Mesothelial cell of epicardium (in vitro differentiated cells): ENCODE results near the gene UNC45A. TPM values are rescaled to one million over a fixed set of nuclear protein-coding genes. Genes with fewer than 3 reads are reported as not detected.

Experiments used
- DNase-seq, 2 experiments: peaks; one replicate each; pipeline ENCODE4 v3.0.0; 2021; ENCODE audit warnings: low spot score in 2 of 2; ENCODE audit not compliant: unreplicated experiment in 2 of 2
- H3K27ac Mint-ChIP-seq: 2 replicates; pipeline ENCODE4 v1.8.0; 2021; ENCODE audit warnings: mixed read lengths
- H3K27me3 Mint-ChIP-seq: 2 replicates; pipeline ENCODE4 v1.8.0; 2021; ENCODE audit warnings: low read depth, mixed read lengths
- H3K36me3 Mint-ChIP-seq: 2 replicates; pipeline ENCODE4 v1.8.0; 2021; ENCODE audit warnings: mixed read lengths
- H3K4me1 Mint-ChIP-seq: 2 replicates; pipeline ENCODE4 v1.8.0; 2021; ENCODE audit warnings: mixed read lengths
- H3K4me3 Mint-ChIP-seq: 2 replicates; pipeline ENCODE4 v1.8.0; 2021; ENCODE audit warnings: mild to moderate bottlenecking, moderate library complexity, mixed read lengths
- H3K9me3 Mint-ChIP-seq: 2 replicates; pipeline ENCODE4 v1.8.0; 2021; ENCODE audit warnings: mixed read lengths
- total RNA-seq: library from RNA; stranded (reverse); gene quantifications from 3 replicates; pipeline ENCODE4 v1.2.1, GENCODE V29; 2021
- TF ChIP-seq, protein P1 (sequence below): fragments of 200-600 bp; sonication (generic); IDR thresholded peaks from one replicate; pipeline ENCODE4 v1.5.0; 2021; ENCODE audit warnings: antibody characterized with exemption; ENCODE audit not compliant: unreplicated experiment

The UNC45A gene
- total RNA-seq, 1 donor from 2014 or later = 79.7 TPM

DNA sequence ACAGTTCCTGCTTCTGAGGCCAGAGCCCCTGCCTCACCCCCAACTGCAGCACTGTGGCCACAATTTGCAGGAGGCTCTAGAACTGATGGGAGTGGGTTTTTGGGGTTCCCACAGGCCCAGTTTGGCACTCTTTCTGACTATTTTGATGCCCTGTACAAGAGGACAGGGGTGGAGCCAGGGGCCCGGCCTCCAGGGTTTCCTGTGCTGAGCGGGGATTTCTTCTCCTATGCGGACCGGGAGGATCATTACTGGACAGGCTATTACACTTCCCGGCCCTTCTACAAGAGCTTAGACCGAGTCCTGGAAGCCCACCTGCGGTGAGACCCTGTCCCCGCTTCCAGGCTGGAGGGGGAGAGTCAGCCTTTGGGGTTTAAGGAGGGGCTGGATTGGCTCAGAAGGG lies 25.1 kb upstream of the UNC45A start:
- H3K27ac Mint-ChIP-seq = no peak overlapping the region
- TF ChIP-seq, protein P1, sequence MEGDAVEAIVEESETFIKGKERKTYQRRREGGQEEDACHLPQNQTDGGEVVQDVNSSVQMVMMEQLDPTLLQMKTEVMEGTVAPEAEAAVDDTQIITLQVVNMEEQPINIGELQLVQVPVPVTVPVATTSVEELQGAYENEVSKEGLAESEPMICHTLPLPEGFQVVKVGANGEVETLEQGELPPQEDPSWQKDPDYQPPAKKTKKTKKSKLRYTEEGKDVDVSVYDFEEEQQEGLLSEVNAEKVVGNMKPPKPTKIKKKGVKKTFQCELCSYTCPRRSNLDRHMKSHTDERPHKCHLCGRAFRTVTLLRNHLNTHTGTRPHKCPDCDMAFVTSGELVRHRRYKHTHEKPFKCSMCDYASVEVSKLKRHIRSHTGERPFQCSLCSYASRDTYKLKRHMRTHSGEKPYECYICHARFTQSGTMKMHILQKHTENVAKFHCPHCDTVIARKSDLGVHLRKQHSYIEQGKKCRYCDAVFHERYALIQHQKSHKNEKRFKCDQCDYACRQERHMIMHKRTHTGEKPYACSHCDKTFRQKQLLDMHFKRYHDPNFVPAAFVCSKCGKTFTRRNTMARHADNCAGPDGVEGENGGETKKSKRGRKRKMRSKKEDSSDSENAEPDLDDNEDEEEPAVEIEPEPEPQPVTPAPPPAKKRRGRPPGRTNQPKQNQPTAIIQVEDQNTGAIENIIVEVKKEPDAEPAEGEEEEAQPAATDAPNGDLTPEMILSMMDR = no peak
- H3K36me3 Mint-ChIP-seq = peaks cover 21% of the 10 kb centered on the region
- no peaks in the 10 kb centered on the region for H3K27me3 Mint-ChIP-seq
- no peaks in the 10 kb centered on the region for H3K9me3 Mint-ChIP-seq
- peaks cover 1% of the 10 kb centered on the region for H3K4me1 Mint-ChIP-seq
- DNase-seq = no peak
- no peak overlapping the region for H3K4me3 Mint-ChIP-seq

DNA sequence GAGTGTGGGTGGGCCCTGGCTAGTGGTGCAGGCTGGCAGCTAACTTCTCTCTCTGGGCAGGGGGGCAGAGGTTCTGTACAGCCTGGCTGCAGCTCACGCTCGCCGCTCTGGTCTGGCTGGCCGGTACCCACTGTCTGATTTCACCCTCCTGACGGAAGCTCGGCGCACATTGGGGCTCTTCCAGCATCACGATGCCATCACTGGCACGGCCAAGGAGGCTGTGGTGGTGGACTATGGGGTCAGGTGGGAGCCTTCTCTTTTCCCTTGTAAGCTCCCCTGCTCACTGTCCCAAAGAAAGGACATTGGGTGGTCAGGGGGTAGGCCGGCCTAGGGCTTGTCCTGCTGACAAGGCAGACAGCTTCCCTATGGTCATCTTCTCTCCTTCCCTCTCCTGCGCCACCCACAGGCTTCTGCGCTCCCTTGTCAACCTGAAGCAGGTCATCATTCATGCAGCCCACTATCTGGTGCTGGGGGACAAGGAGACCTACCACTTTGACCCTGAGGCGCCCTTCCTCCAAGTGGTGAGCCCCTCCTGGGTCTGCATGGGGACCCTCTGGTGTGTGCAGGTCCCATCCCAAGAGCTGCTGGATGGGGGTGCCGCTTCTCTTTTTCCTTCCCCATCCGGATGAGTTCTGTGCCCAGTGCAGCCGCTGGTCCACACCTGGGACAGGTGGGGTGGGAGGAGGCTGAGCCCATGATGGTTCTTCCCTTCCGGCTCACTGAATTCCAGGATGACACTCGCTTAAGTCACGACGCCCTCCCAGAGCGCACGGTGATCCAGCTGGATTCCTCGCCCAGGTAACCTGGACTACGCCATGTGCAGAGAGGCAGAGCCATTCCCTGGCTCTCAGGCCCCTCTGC lies 24.4 kb upstream of the UNC45A start:
- no peaks in the 10 kb centered on the region for H3K9me3 Mint-ChIP-seq
- H3K27ac Mint-ChIP-seq = no peak overlapping the region
- no peaks in the 10 kb centered on the region for H3K27me3 Mint-ChIP-seq
- peaks cover 21% of the 10 kb centered on the region for H3K36me3 Mint-ChIP-seq
- TF ChIP-seq, protein P1 = no peak
- no peak overlapping the region for H3K4me3 Mint-ChIP-seq
- H3K4me1 Mint-ChIP-seq = no peaks in the 10 kb centered on the region
- no peak for DNase-seq

DNA sequence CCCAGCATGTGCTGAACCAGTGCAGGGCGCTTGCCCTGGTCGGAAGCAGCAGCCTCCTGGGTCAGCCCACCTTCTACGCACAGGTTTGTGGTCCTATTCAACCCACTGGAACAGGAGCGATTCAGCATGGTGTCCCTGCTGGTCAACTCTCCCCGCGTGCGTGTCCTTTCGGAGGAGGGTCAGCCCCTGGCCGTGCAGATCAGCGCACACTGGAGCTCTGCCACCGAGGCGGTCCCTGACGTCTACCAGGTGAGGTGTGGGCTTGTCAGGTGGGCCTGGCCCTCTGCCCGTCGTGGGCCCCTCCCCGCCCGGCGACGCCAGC lies 23.8 kb upstream of the UNC45A start:
- Mint-ChIP-seq H3K27ac (no peak overlapping the region), H3K4me3 (no peak overlapping the region), H3K36me3 (peaks cover 15% of the 10 kb centered on the region), H3K27me3 (no peaks in the 10 kb centered on the region), H3K9me3 (no peaks in the 10 kb centered on the region), H3K4me1 (no peaks in the 10 kb centered on the region)
- DNase-seq = no peak
- TF ChIP-seq, protein P1 = no peak

DNA sequence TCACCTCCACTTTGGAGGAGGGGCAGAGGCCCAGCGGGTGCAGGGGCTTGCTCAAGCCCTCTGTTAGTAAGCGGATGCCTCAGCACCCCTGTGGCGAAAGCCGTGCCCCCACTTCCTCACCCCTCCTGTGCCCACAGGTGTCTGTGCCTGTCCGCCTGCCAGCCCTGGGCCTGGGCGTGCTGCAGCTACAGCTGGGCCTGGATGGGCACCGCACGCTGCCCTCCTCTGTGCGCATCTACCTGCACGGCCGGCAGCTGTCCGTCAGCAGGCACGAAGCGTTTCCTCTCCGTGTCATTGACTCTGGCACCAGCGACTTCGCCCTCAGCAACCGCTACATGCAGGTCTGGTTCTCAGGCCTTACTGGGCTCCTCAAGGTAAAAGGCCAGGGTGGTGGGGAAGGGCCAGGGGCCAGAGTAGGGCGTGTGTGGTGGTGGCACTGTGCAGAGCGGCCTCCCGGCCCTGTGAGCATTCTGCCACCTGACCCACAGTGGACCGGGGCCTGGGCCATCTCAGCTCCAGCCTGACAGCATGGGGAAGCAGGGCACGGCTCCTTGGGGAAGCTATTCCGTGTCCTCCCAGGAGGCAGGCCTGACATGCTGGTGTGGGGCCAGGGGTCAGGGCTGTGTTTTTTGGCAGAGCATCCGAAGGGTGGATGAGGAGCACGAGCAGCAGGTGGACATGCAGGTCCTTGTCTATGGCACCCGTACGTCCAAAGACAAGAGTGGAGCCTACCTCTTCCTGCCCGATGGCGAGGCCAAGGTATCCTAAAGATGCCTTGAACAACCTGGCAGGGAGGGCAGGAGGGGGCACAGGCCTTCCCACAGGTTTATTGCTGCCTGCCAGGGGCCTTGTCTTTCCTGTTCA lies 22.9 kb upstream of the UNC45A start:
- Mint-ChIP-seq H3K36me3 (peaks cover 21% of the 10 kb centered on the region), H3K27ac (no peak overlapping the region), H3K4me3 (no peak overlapping the region), H3K9me3 (no peaks in the 10 kb centered on the region), H3K27me3 (no peaks in the 10 kb centered on the region), H3K4me1 (no peaks in the 10 kb centered on the region)
- no peak for DNase-seq
- TF ChIP-seq, protein P1 = no peak

DNA sequence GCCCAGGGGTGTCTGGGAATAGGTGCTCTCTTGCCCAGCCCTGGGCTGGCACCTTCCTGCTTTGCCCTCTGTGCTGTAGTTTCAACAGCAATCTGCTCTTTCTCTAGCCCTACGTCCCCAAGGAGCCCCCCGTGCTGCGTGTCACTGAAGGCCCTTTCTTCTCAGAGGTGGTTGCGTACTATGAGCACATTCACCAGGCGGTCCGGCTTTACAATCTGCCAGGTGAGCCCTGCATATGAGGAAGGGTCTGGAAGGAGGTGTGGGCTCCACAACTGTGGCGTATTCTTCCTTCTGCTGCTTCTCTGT lies 22.4 kb upstream of the UNC45A start:
- Mint-ChIP-seq H3K27me3 (no peaks in the 10 kb centered on the region), H3K9me3 (no peaks in the 10 kb centered on the region), H3K4me3 (no peak overlapping the region), H3K27ac (no peak overlapping the region), H3K4me1 (no peaks in the 10 kb centered on the region), H3K36me3 (peaks cover 24% of the 10 kb centered on the region)
- DNase-seq = no peak
- TF ChIP-seq, protein P1 = no peak
